Thoracic aorta (tissue), 2 donors: ENCODE results near the gene NTN3. TPM values are rescaled to one million over a fixed set of nuclear protein-coding genes. Genes with fewer than 3 reads are reported as not detected.

Experiments
- ATAC-seq: fragments of 150-250 bp; one replicate; pipeline ENCODE4 v1.8.0; 2017; ENCODE audit warnings: low read depth; ENCODE audit not compliant: insufficient number of reproducible peaks, low FRiP score
- DNase-seq: peaks from one replicate; pipeline ENCODE4 v3.0.0-alpha.2; 2020; ENCODE audit warnings: low spot score
- H3K27ac ChIP-seq, 2 donors: fragments of 200-600 bp; sonication (generic); 1 replicate in 1 of 2; 2 replicates in 1 of 2; pipeline ENCODE4 v1.5.1; 2016; ENCODE audit warnings: mild to moderate bottlenecking in 2 of 2, moderate library complexity in 2 of 2
- H3K27me3 ChIP-seq: fragments of 200-600 bp; sonication (generic); replicated peaks from 2 replicates; pipeline ENCODE4 v1.6.0; 2016; ENCODE audit warnings: mild to moderate bottlenecking; ENCODE audit not compliant: insufficient read depth
- H3K36me3 ChIP-seq: fragments of 200-600 bp; sonication (generic); one replicate; pipeline ENCODE4 v1.5.1; 2016
- H3K4me1 ChIP-seq, 2 donors: fragments of 200-600 bp; sonication (generic); 1 replicate in 1 of 2; 2 replicates in 1 of 2; pipeline versions ENCODE4 v1.5.1 to v1.6.0; 2016; ENCODE audit warnings: low read depth in 2 of 2, mild to moderate bottlenecking in 1 of 2; ENCODE audit not compliant: control insufficient read depth in 1 of 2
- H3K4me3 ChIP-seq: fragments of 200-600 bp; sonication (generic); 2 replicates; pipeline ENCODE4 v1.5.1; 2016; ENCODE audit warnings: mild to moderate bottlenecking
- H3K9me3 ChIP-seq: fragments of 200-600 bp; sonication (generic); 2 replicates; pipeline ENCODE4 v1.5.1; 2016
- CTCF ChIP-seq: fragments of 200-600 bp; sonication (generic); IDR thresholded peaks from one replicate; pipeline ENCODE4 v1.5.1; 2019; ENCODE audit warnings: antibody characterized with exemption
- total RNA-seq, 2 donors: library from RNA; depleted of rRNA; stranded (reverse); fragments of >200 nt; gene quantifications; one replicate each; pipeline versions ENCODE4 v1.1.0 to v1.2.3, GENCODE V29; 2016

The NTN3 gene
- total RNA-seq, 2 donors from 2014 or later, result 0.28 TPM; not detected in 1

DNA sequence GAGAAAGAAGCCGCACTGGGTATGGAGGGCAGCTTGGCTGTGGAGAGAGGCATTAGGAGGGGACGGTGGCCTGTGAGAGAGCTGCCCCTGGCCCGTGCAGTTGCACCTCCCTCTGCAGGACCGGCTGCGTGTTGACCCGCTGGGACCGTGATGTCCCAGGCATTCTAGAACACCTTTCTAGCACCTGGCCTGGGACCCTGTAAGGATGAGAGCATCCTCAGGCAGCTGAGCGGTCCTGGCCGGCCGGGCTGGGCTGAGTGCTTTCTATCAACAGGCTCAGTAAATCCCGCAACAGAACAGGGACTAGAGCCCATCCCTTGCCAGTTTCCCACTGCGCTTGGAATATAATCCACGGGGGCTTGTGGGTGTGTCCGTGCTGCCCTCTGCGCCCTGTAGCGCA lies 18.5 kb downstream of the NTN3 start:
- TF ChIP-seq CTCF, result no peak
- H3K27me3 ChIP-seq, result no peaks in the 10 kb centered on the region
- DNase-seq, result no peak
- no peaks in the 10 kb centered on the region for H3K36me3 ChIP-seq
- no peak overlapping the region for H3K27ac ChIP-seq
- no peaks in the 10 kb centered on the region for H3K9me3 ChIP-seq
- peaks cover 0 to 7% of the 10 kb centered on the region in 2 donors for H3K4me1 ChIP-seq
- H3K4me3 ChIP-seq, result no peak overlapping the region
- no peak for ATAC-seq

- Histone ChIP-seq H3K4me1 (peaks cover 0 to 7% of the 10 kb centered on the region in 2 donors), H3K4me3 (no peak overlapping the region), H3K9me3 (no peaks in the 10 kb centered on the region), H3K27ac (no peak overlapping the region), H3K27me3 (no peaks in the 10 kb centered on the region), H3K36me3 (no peaks in the 10 kb centered on the region)
- DNase-seq (no peak), ATAC-seq (no peak)
- TF ChIP-seq CTCF, result no peak
These were observed 19.4 kb downstream of the NTN3 start for GRCh38 chr16:2490190-2491105.

- DNase-seq (no peak), ATAC-seq (no peak)
- H3K36me3 ChIP-seq, result no peaks in the 10 kb centered on the region
- TF ChIP-seq CTCF, result no peak
- H3K4me1 ChIP-seq, result peaks cover 4 to 13% of the 10 kb centered on the region in 2 donors
- H3K9me3 ChIP-seq, result no peaks in the 10 kb centered on the region
- no peak overlapping the region for H3K27ac ChIP-seq
- no peaks in the 10 kb centered on the region for H3K27me3 ChIP-seq
- H3K4me3 ChIP-seq, result no peak overlapping the region
These were observed 21.2 kb downstream of the NTN3 start for GRCh38 chr16:2492292-2492691.

DNA sequence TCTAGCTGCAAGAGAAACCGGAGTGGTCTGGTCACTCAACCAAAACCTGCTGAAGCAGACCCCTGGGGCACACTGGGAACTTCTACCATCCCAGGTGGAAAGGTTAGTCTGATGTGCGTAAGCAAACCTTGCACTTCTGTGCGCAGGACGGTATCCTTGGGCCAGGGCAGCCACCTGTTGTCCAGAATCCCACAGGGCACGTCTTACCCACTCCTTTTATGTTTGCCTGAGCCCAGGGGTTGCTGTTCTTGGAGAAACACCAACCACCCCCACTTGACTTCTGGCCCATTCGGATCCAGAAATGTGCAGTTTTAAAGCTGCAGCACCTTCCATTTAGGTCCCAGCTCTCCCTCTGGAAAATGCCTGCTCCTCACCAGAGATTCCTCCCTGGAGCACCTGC lies 22.5 kb downstream of the NTN3 start:
- DNase-seq (no peak), ATAC-seq (no peak)
- Histone ChIP-seq H3K4me1 (peaks cover 16 to 26% of the 10 kb centered on the region in 2 donors), H3K9me3 (no peaks in the 10 kb centered on the region), H3K4me3 (no peak overlapping the region), H3K27me3 (no peaks in the 10 kb centered on the region), H3K36me3 (no peaks in the 10 kb centered on the region), H3K27ac (no peak overlapping the region)
- no peak for TF ChIP-seq CTCF

- Histone ChIP-seq H3K36me3 (no peaks in the 10 kb centered on the region), H3K4me1 (peaks cover 21 to 36% of the 10 kb centered on the region in 2 donors), H3K4me3 (no peak overlapping the region), H3K27ac (no peak overlapping the region), H3K9me3 (no peaks in the 10 kb centered on the region), H3K27me3 (no peaks in the 10 kb centered on the region)
- no peak for TF ChIP-seq CTCF
- ATAC-seq (no peak), DNase-seq (no peak)
These were observed 23.5 kb downstream of the NTN3 start for GRCh38 chr16:2494616-2495015.
